ENCODE data around the gene SPSB2.
"Not testable (repeated sequence)": the region's sequence is repeated elsewhere in the genome, so short reads cannot be mapped to it uniquely, and the experiment has no call there.

The SPSB2 gene

GRCh38 chr12:6890789-6891645 is 17.9 kb upstream of the SPSB2 start:
- Mint-ChIP-seq H3K9me3 (no peaks in the 10 kb centered on the region), H3K27ac (peak overlapping the region; percentile 93), H3K36me3 (ENCODE audit: low read depth) (no peaks in the 10 kb centered on the region), H3K27me3 (no peaks in the 10 kb centered on the region), H3K4me1 (ENCODE audit: low read depth) (peaks cover 33% of the 10 kb centered on the region), H3K4me3 (peak overlapping the region; percentile 71)
- intact Hi-C loops (cut with micrococcal nuclease), result loop anchor here (1.0 kb wide), 2 partner anchors 13 to 18 kb away; partner anchors contain the start of genes LRRC23 and SPSB2

GRCh38 chr12:6889775-6890573 is 16.9 kb upstream of the SPSB2 start:
- H3K9me3 Mint-ChIP-seq; H3K36me3 Mint-ChIP-seq (ENCODE audit: low read depth); H3K4me3 Mint-ChIP-seq; H3K27me3 Mint-ChIP-seq; intact Hi-C loops (cut with micrococcal nuclease): not testable (repeated sequence)
- H3K27ac Mint-ChIP-seq, result peak overlapping the region; percentile 93
- H3K4me1 Mint-ChIP-seq (ENCODE audit: low read depth), result peaks cover 37% of the 10 kb centered on the region

- Mint-ChIP-seq H3K36me3 (ENCODE audit: low read depth) (peaks cover 14% of the 10 kb centered on the region), H3K4me1 (ENCODE audit: low read depth) (peaks cover 26% of the 10 kb centered on the region)
- H3K4me3 Mint-ChIP-seq; H3K9me3 Mint-ChIP-seq; H3K27me3 Mint-ChIP-seq; intact Hi-C loops (cut with micrococcal nuclease); H3K27ac Mint-ChIP-seq: not testable (repeated sequence)
Observed at GRCh38 chr12:6888794-6889193, 15.7 kb upstream of the SPSB2 start.

- H3K27me3 Mint-ChIP-seq, result no peaks in the 10 kb centered on the region
- no peak overlapping the region for H3K4me3 Mint-ChIP-seq
- intact Hi-C loops (cut with micrococcal nuclease), result no loop called here
- H3K27ac Mint-ChIP-seq, result no peak overlapping the region
- peaks cover 26% of the 10 kb centered on the region for H3K4me1 Mint-ChIP-seq (ENCODE audit: low read depth)
- H3K36me3 Mint-ChIP-seq (ENCODE audit: low read depth), result peaks cover 18% of the 10 kb centered on the region
- H3K9me3 Mint-ChIP-seq, result no peaks in the 10 kb centered on the region
Observed at GRCh38 chr12:6888360-6888759, 15.3 kb upstream of the SPSB2 start.

- no peaks in the 10 kb centered on the region for H3K9me3 Mint-ChIP-seq
- H3K36me3 Mint-ChIP-seq (ENCODE audit: low read depth), result peaks cover 27% of the 10 kb centered on the region
- H3K4me3 Mint-ChIP-seq, result no peak overlapping the region
- peaks cover 26% of the 10 kb centered on the region for H3K4me1 Mint-ChIP-seq (ENCODE audit: low read depth)
- intact Hi-C loops (cut with micrococcal nuclease), result no loop called here
- H3K27me3 Mint-ChIP-seq, result no peaks in the 10 kb centered on the region
- peak overlapping the region; percentile 68 for H3K27ac Mint-ChIP-seq
Observed at GRCh38 chr12:6887460-6887859, 14.4 kb upstream of the SPSB2 start.

GRCh38 chr12:6886206-6886999 is 13.3 kb upstream of the SPSB2 start:
- intact Hi-C loops (cut with micrococcal nuclease); H3K27me3 Mint-ChIP-seq; H3K9me3 Mint-ChIP-seq; H3K4me3 Mint-ChIP-seq: not testable (repeated sequence)
- peak overlapping the region; percentile 68 for H3K27ac Mint-ChIP-seq
- peaks cover 21% of the 10 kb centered on the region for H3K4me1 Mint-ChIP-seq (ENCODE audit: low read depth)
- peaks cover 32% of the 10 kb centered on the region for H3K36me3 Mint-ChIP-seq (ENCODE audit: low read depth)

- Mint-ChIP-seq H3K27ac (no peak overlapping the region), H3K36me3 (ENCODE audit: low read depth) (peaks cover 32% of the 10 kb centered on the region), H3K4me1 (ENCODE audit: low read depth) (peaks cover 12% of the 10 kb centered on the region), H3K27me3 (no peaks in the 10 kb centered on the region), H3K4me3 (no peak overlapping the region), H3K9me3 (no peaks in the 10 kb centered on the region)
- intact Hi-C loops (cut with micrococcal nuclease), result no loop called here
Observed at GRCh38 chr12:6884539-6884938, 11.4 kb upstream of the SPSB2 start.

GRCh38 chr12:6883683-6884082 is 10.6 kb upstream of the SPSB2 start:
- H3K9me3 Mint-ChIP-seq, result no peaks in the 10 kb centered on the region
- no peak overlapping the region for H3K27ac Mint-ChIP-seq
- H3K27me3 Mint-ChIP-seq, result no peaks in the 10 kb centered on the region
- intact Hi-C loops (cut with micrococcal nuclease), result no loop called here
- peaks cover 32% of the 10 kb centered on the region for H3K36me3 Mint-ChIP-seq (ENCODE audit: low read depth)
- no peak overlapping the region for H3K4me3 Mint-ChIP-seq
- peaks cover 14% of the 10 kb centered on the region for H3K4me1 Mint-ChIP-seq (ENCODE audit: low read depth)

- intact Hi-C loops (cut with micrococcal nuclease), result no loop called here
- H3K27me3 Mint-ChIP-seq, result no peaks in the 10 kb centered on the region
- no peak overlapping the region for H3K27ac Mint-ChIP-seq
- H3K9me3 Mint-ChIP-seq, result no peaks in the 10 kb centered on the region
- H3K4me3 Mint-ChIP-seq, result no peak overlapping the region
- peaks cover 32% of the 10 kb centered on the region for H3K36me3 Mint-ChIP-seq (ENCODE audit: low read depth)
- peaks cover 14% of the 10 kb centered on the region for H3K4me1 Mint-ChIP-seq (ENCODE audit: low read depth)
Observed at GRCh38 chr12:6883252-6883651, 10.1 kb upstream of the SPSB2 start.

GRCh38 chr12:6879824-6880223 is 6.7 kb upstream of the SPSB2 start:
- H3K27me3 Mint-ChIP-seq; H3K4me3 Mint-ChIP-seq; intact Hi-C loops (cut with micrococcal nuclease); H3K9me3 Mint-ChIP-seq; H3K27ac Mint-ChIP-seq: not testable (repeated sequence)
- Mint-ChIP-seq H3K36me3 (ENCODE audit: low read depth) (peaks cover 48% of the 10 kb centered on the region), H3K4me1 (ENCODE audit: low read depth) (peaks cover 10% of the 10 kb centered on the region)

- peaks cover 63% of the 10 kb centered on the region for H3K36me3 Mint-ChIP-seq (ENCODE audit: low read depth)
- H3K9me3 Mint-ChIP-seq; intact Hi-C loops (cut with micrococcal nuclease); H3K27me3 Mint-ChIP-seq: not testable (repeated sequence)
- peaks cover 44% of the 10 kb centered on the region for H3K4me1 Mint-ChIP-seq (ENCODE audit: low read depth)
- H3K4me3 Mint-ChIP-seq, result peak overlapping the region; percentile 97
- H3K27ac Mint-ChIP-seq, result peak overlapping the region; percentile 87
Observed at GRCh38 chr12:6874015-6874368, 889 bp upstream of the SPSB2 start.

GRCh38 chr12:6872073-6873048 is 742 bp downstream of the SPSB2 start:
- intact Hi-C loops (cut with micrococcal nuclease), result loop anchor here (1.0 kb wide), 2 partner anchors 19 to 20 kb away; partner anchors contain the start of gene USP5
- peak overlapping the region; percentile 97 for H3K4me3 Mint-ChIP-seq
- H3K27ac Mint-ChIP-seq, result peak overlapping the region; percentile 87
- no peaks in the 10 kb centered on the region for H3K27me3 Mint-ChIP-seq
- no peaks in the 10 kb centered on the region for H3K9me3 Mint-ChIP-seq
- H3K36me3 Mint-ChIP-seq (ENCODE audit: low read depth), result peaks cover 77% of the 10 kb centered on the region
- peaks cover 53% of the 10 kb centered on the region for H3K4me1 Mint-ChIP-seq (ENCODE audit: low read depth)
